Stomach smooth muscle (tissue), 2 donors: ENCODE data around the gene BLM.

Experiments used
- H3K27ac ChIP-seq: one replicate; pipeline ENCODE4 v1.7.0; 2013; ENCODE audit warnings: mild to moderate bottlenecking, low read length, inconsistent platforms
- H3K27me3 ChIP-seq, 2 donors: one replicate each; pipeline ENCODE4 v1.7.0; 2013; ENCODE audit warnings: low read length in 2 of 2; ENCODE audit not compliant: insufficient read depth in 2 of 2, control insufficient read depth in 1 of 2
- H3K36me3 ChIP-seq, 2 donors: one replicate each; pipeline ENCODE4 v1.7.0; 2013; ENCODE audit warnings: low read length in 2 of 2; ENCODE audit not compliant: control insufficient read depth in 2 of 2, insufficient read depth in 2 of 2
- H3K4me1 ChIP-seq: one replicate; pipeline ENCODE4 v1.7.0; 2013; ENCODE audit warnings: low read length; ENCODE audit not compliant: control insufficient read depth, insufficient read depth
- H3K4me3 ChIP-seq, 2 donors: one replicate each; pipeline ENCODE4 v1.7.0; 2013; ENCODE audit warnings: low read length in 2 of 2
- H3K9ac ChIP-seq, 2 donors: one replicate each; pipeline ENCODE4 v1.7.0; 2013; ENCODE audit warnings: low read length in 2 of 2, mild to moderate bottlenecking in 1 of 2
- H3K9me3 ChIP-seq, 2 donors: one replicate each; pipeline ENCODE4 v1.7.0; 2013; ENCODE audit warnings: low read length in 2 of 2; ENCODE audit not compliant: control insufficient read depth in 2 of 2
- donor health status: healthy.
- donor health status: Pancreatic carcinoma.

Gene BLM

GRCh38 chr15:90691982-90692773, 25.0 kb upstream of the BLM start:
- no peaks in the 10 kb centered on the region for H3K4me1 ChIP-seq
- no peaks in the 10 kb centered on the region for H3K27me3 ChIP-seq
- H3K4me3 ChIP-seq: no peak overlapping the region
- H3K9ac ChIP-seq: no peak overlapping the region
- H3K36me3 ChIP-seq: no peaks in the 10 kb centered on the region
- H3K9me3 ChIP-seq: no peaks in the 10 kb centered on the region
- no peak overlapping the region for H3K27ac ChIP-seq

- H3K27me3 ChIP-seq: no peaks in the 10 kb centered on the region
- H3K4me1 ChIP-seq: no peaks in the 10 kb centered on the region
- H3K9ac ChIP-seq: no peak overlapping the region
- H3K9me3 ChIP-seq: no peaks in the 10 kb centered on the region
- no peak overlapping the region for H3K4me3 ChIP-seq
- no peaks in the 10 kb centered on the region for H3K36me3 ChIP-seq
- H3K27ac ChIP-seq: no peak overlapping the region
Observed at GRCh38 chr15:90694987-90695386, 22.2 kb upstream of the BLM start.

GRCh38 chr15:90697175-90697574, 20.0 kb upstream of the BLM start:
- Histone ChIP-seq H3K9me3 (no peaks in the 10 kb centered on the region), H3K27me3 (no peaks in the 10 kb centered on the region), H3K36me3 (no peaks in the 10 kb centered on the region), H3K9ac (no peak overlapping the region), H3K4me3 (no peak overlapping the region), H3K27ac (no peak overlapping the region), H3K4me1 (no peaks in the 10 kb centered on the region)

GRCh38 chr15:90698629-90699028, 18.5 kb upstream of the BLM start:
- Histone ChIP-seq H3K36me3 (no peaks in the 10 kb centered on the region), H3K9me3 (no peaks in the 10 kb centered on the region), H3K27ac (no peak overlapping the region), H3K9ac (no peak overlapping the region), H3K4me1 (no peaks in the 10 kb centered on the region), H3K4me3 (no peak overlapping the region), H3K27me3 (no peaks in the 10 kb centered on the region)

GRCh38 chr15:90701048-90701447, 16.1 kb upstream of the BLM start:
- no peak overlapping the region for H3K4me3 ChIP-seq
- no peak overlapping the region for H3K27ac ChIP-seq
- H3K27me3 ChIP-seq: no peaks in the 10 kb centered on the region
- H3K4me1 ChIP-seq: no peaks in the 10 kb centered on the region
- no peaks in the 10 kb centered on the region for H3K36me3 ChIP-seq
- no peak overlapping the region for H3K9ac ChIP-seq
- H3K9me3 ChIP-seq: no peaks in the 10 kb centered on the region

GRCh38 chr15:90701880-90702630, 15.1 kb upstream of the BLM start:
- Histone ChIP-seq H3K4me1 (no peaks in the 10 kb centered on the region), H3K27ac (no peak overlapping the region), H3K27me3 (no peaks in the 10 kb centered on the region), H3K4me3 (no peak overlapping the region), H3K36me3 (no peaks in the 10 kb centered on the region), H3K9me3 (no peaks in the 10 kb centered on the region), H3K9ac (no peak overlapping the region)

- H3K9me3 ChIP-seq: no peaks in the 10 kb centered on the region
- H3K36me3 ChIP-seq: no peaks in the 10 kb centered on the region
- no peak overlapping the region for H3K4me3 ChIP-seq
- no peak overlapping the region for H3K27ac ChIP-seq
- H3K9ac ChIP-seq: no peak overlapping the region
- H3K4me1 ChIP-seq: no peaks in the 10 kb centered on the region
- no peaks in the 10 kb centered on the region for H3K27me3 ChIP-seq
Observed at GRCh38 chr15:90703455-90703854, 13.7 kb upstream of the BLM start.

GRCh38 chr15:90705212-90705611, 11.9 kb upstream of the BLM start:
- H3K36me3 ChIP-seq: no peaks in the 10 kb centered on the region
- no peaks in the 10 kb centered on the region for H3K27me3 ChIP-seq
- no peaks in the 10 kb centered on the region for H3K9me3 ChIP-seq
- H3K4me1 ChIP-seq: no peaks in the 10 kb centered on the region
- no peak overlapping the region for H3K4me3 ChIP-seq
- H3K9ac ChIP-seq: no peak overlapping the region
- no peak overlapping the region for H3K27ac ChIP-seq

GRCh38 chr15:90706394-90707327, 10.5 kb upstream of the BLM start:
- Histone ChIP-seq H3K4me1 (no peaks in the 10 kb centered on the region), H3K9me3 (no peaks in the 10 kb centered on the region), H3K27ac (no peak overlapping the region), H3K27me3 (no peaks in the 10 kb centered on the region), H3K9ac (no peak overlapping the region), H3K4me3 (no peak overlapping the region), H3K36me3 (no peaks in the 10 kb centered on the region)

GRCh38 chr15:90707489-90707888, 9.7 kb upstream of the BLM start:
- Histone ChIP-seq H3K36me3 (no peaks in the 10 kb centered on the region), H3K9me3 (no peaks in the 10 kb centered on the region), H3K27ac (no peak overlapping the region), H3K4me3 (no peak overlapping the region), H3K9ac (no peak overlapping the region), H3K4me1 (no peaks in the 10 kb centered on the region), H3K27me3 (no peaks in the 10 kb centered on the region)
